Hepatocyte (in vitro differentiated cells): ENCODE results near the gene RBFOX2. TPM values are rescaled to one million over a fixed set of nuclear protein-coding genes. Genes with fewer than 3 reads are reported as not detected.

Experiments
- DNase-seq: peaks from one replicate; pipeline ENCODE4 v3.0.0-alpha.2; 2016; ENCODE audit warnings: low spot score
- H2AFZ ChIP-seq: fragments of 200-600 bp; sonication (generic); 2 replicates; pipeline ENCODE4 v1.6.0; 2016; ENCODE audit warnings: antibody characterized with exemption, mild to moderate bottlenecking
- H3K27ac ChIP-seq: fragments of 200-600 bp; sonication (generic); 2 replicates; pipeline ENCODE4 v1.5.1; 2016; ENCODE audit warnings: mild to moderate bottlenecking
- H3K27me3 ChIP-seq: fragments of 200-600 bp; sonication (generic); 2 replicates; pipeline ENCODE4 v1.6.1; 2016
- H3K36me3 ChIP-seq: fragments of 200-600 bp; sonication (generic); replicated peaks from 2 replicates; pipeline ENCODE4 v1.5.1; 2016; ENCODE audit warnings: low read depth; ENCODE audit not compliant: insufficient read depth
- H3K4me1 ChIP-seq: fragments of 200-600 bp; sonication (generic); 2 replicates; pipeline ENCODE4 v1.5.1; 2016; ENCODE audit warnings: mild to moderate bottlenecking, moderate library complexity; ENCODE audit not compliant: insufficient read depth
- H3K4me2 ChIP-seq: fragments of 200-600 bp; sonication (generic); 2 replicates; pipeline ENCODE4 v1.6.0; 2016
- H3K4me3 ChIP-seq: fragments of 200-600 bp; sonication (generic); 2 replicates; pipeline ENCODE4 v1.5.1; 2016; ENCODE audit warnings: mild to moderate bottlenecking
- H3K79me2 ChIP-seq: fragments of 200-600 bp; sonication (generic); 2 replicates; pipeline ENCODE4 v1.6.0; 2017; ENCODE audit warnings: mild to moderate bottlenecking
- H3K9me2 ChIP-seq: fragments of 200-600 bp; sonication (generic); replicated peaks from 2 replicates; pipeline ENCODE4 v1.6.0; 2017; ENCODE audit warnings: mild to moderate bottlenecking; ENCODE audit not compliant: insufficient read depth
- H3K9me3 ChIP-seq: fragments of 200-600 bp; sonication (generic); 2 replicates; pipeline ENCODE4 v1.5.1; 2016; ENCODE audit warnings: low read depth, mild to moderate bottlenecking
- H4K20me1 ChIP-seq: fragments of 200-600 bp; sonication (generic); 2 replicates; pipeline ENCODE4 v1.6.0; 2016; ENCODE audit warnings: mild to moderate bottlenecking; ENCODE audit not compliant: insufficient read depth, poor library complexity, severe bottlenecking
- CTCF ChIP-seq: fragments of 200-600 bp; sonication (generic); IDR thresholded peaks from 2 replicates; pipeline ENCODE4 v1.5.1; 2016; ENCODE audit warnings: antibody characterized with exemption, mild to moderate bottlenecking; ENCODE audit not compliant: poor library complexity
- EZH2 ChIP-seq: fragments of 200-600 bp; sonication (generic); IDR thresholded peaks from 2 replicates; pipeline ENCODE4 v1.6.1; 2016; ENCODE audit warnings: antibody characterized with exemption, mild to moderate bottlenecking, borderline replicate concordance
- EZH2phosphoT487 ChIP-seq: fragments of 200-600 bp; sonication (generic); IDR thresholded peaks from one replicate; pipeline ENCODE4 v1.6.1; 2018; ENCODE audit warnings: antibody characterized with exemption, mild to moderate bottlenecking, low read depth, moderate library complexity; ENCODE audit not compliant: unreplicated experiment, severe bottlenecking
- WGBS: methylation state at CpG from one replicate; pipeline ENCODE4 v1.1.6; 2016; ENCODE audit warnings: low lambda C conversion rate; ENCODE audit errors: missing lambda C conversion rate; 5-methylcytosine and 5-hydroxymethylcytosine counted together
- polyA plus RNA-seq: library from polyadenylated mRNA; unstranded; fragments of >200 nt; fragmentation: Nextera tagmentation; extraction: Ambion mirVana; gene quantifications from 2 replicates; pipeline ENCODE4 v1.2.1, GENCODE V29; 2016
- total RNA-seq: library from RNA; depleted of rRNA; stranded (reverse); fragments of >200 nt; gene quantifications from 2 replicates; pipeline ENCODE4 v1.2.3, GENCODE V29; 2014

Gene RBFOX2
- total and polyA plus RNA-seq, 2 experiments from 2014 or later = 76.7 to 133 TPM

GRCh38 chr22:35830305-35830704, 198.3 kb downstream of the RBFOX2 start:
- no peaks in the 10 kb centered on the region for H3K27me3 ChIP-seq
- WGBS = 75% methylated on average over 2 of the region's 2 CpGs
- no peak overlapping the region for H3K4me2 ChIP-seq
- H3K9me3 ChIP-seq = no peaks in the 10 kb centered on the region
- TF ChIP-seq EZH2 = no peak
- TF ChIP-seq CTCF = no peak
- no peak for TF ChIP-seq EZH2phosphoT487
- H3K4me1 ChIP-seq = peaks cover 18% of the 10 kb centered on the region
- no peak overlapping the region for H3K27ac ChIP-seq
- peaks cover 100% of the 10 kb centered on the region for H3K79me2 ChIP-seq
- no peak for DNase-seq
- no peaks in the 10 kb centered on the region for H3K9me2 ChIP-seq
- no peak overlapping the region for H3K4me3 ChIP-seq
- H3K36me3 ChIP-seq = no peaks in the 10 kb centered on the region
- H4K20me1 ChIP-seq = peaks cover 89% of the 10 kb centered on the region
- H2AFZ ChIP-seq = no peak overlapping the region

- TF ChIP-seq EZH2phosphoT487 (no peak), EZH2 (no peak), CTCF (no peak)
Measured at GRCh38 chr22:35824256-35824655, 204.4 kb downstream of the RBFOX2 start.

GRCh38 chr22:35821654-35822053, 207.0 kb downstream of the RBFOX2 start:
- Histone ChIP-seq H3K4me2 (no peak overlapping the region), H3K9me2 (no peaks in the 10 kb centered on the region), H3K4me3 (no peak overlapping the region), H3K4me1 (no peaks in the 10 kb centered on the region), H3K27me3 (no peaks in the 10 kb centered on the region), H2AFZ (no peak overlapping the region), H3K27ac (no peak overlapping the region), H3K79me2 (peaks cover 100% of the 10 kb centered on the region), H3K36me3 (no peaks in the 10 kb centered on the region), H3K9me3 (no peaks in the 10 kb centered on the region), H4K20me1 (peaks cover 85% of the 10 kb centered on the region)
- 50% methylated on average over 1 of the region's 1 CpG for WGBS
- no peak for DNase-seq
- TF ChIP-seq EZH2phosphoT487 (no peak), CTCF (no peak), EZH2 (no peak)

More at GRCh38 chr22:35824256-35824655, 204.4 kb downstream of the RBFOX2 start:
- Histone ChIP-seq H3K79me2 (peaks cover 100% of the 10 kb centered on the region), H2AFZ (no peak overlapping the region), H4K20me1 (peaks cover 88% of the 10 kb centered on the region), H3K27ac (no peak overlapping the region), H3K36me3 (no peaks in the 10 kb centered on the region), H3K9me2 (no peaks in the 10 kb centered on the region), H3K4me2 (no peak overlapping the region), H3K4me1 (no peaks in the 10 kb centered on the region), H3K27me3 (no peaks in the 10 kb centered on the region), H3K4me3 (no peak overlapping the region), H3K9me3 (no peaks in the 10 kb centered on the region)
- DNase-seq = no peak
- 94% methylated on average over 2 of the region's 2 CpGs for WGBS

GRCh38 chr22:35819421-35819820, 209.2 kb downstream of the RBFOX2 start:
- H2AFZ ChIP-seq = no peak overlapping the region
- no peak overlapping the region for H3K4me2 ChIP-seq
- no peaks in the 10 kb centered on the region for H3K9me2 ChIP-seq
- WGBS = 81% methylated on average over 1 of the region's 1 CpG
- H3K36me3 ChIP-seq = no peaks in the 10 kb centered on the region
- no peaks in the 10 kb centered on the region for H3K27me3 ChIP-seq
- H3K27ac ChIP-seq = no peak overlapping the region
- H3K4me3 ChIP-seq = no peak overlapping the region
- TF ChIP-seq EZH2phosphoT487 = no peak
- no peak for TF ChIP-seq CTCF
- no peak for TF ChIP-seq EZH2
- H3K79me2 ChIP-seq = peaks cover 100% of the 10 kb centered on the region
- peaks cover 87% of the 10 kb centered on the region for H4K20me1 ChIP-seq
- no peaks in the 10 kb centered on the region for H3K4me1 ChIP-seq
- no peaks in the 10 kb centered on the region for H3K9me3 ChIP-seq
- no peak for DNase-seq
